A549 treated with CpdA at 1 μM for 4 hours (cell line): ENCODE measurements around the gene EIF3I. TPM values are rescaled to one million over a fixed set of nuclear protein-coding genes. Genes with fewer than 3 reads are reported as not detected.

Source experiments
- total RNA-seq: library from RNA; stranded (reverse); fragments of 200-300 nt; extraction: Qiagen RNA extraction; gene quantifications from 5 replicates; pipeline ENCODE4 v1.2.3, GENCODE V29; 2022; ENCODE audit warnings: low read depth

The EIF3I gene
- 268 to 302 TPM (median 287 TPM) in 5 replicates for total RNA-seq

GRCh38 chr1:32221980-32222755 lies at the start of gene EIF3I, which contains the start of gene TMEM234:
EIF3I (plus strand) TSS chr1:32222407; CDS start chr1:32222442, 35 bp downstream.
TMEM234 (minus strand) TSS chr1:32222353; CDS start chr1:32222322, 31 bp downstream.

GRCh38 chr1:32179443-32180185 lies 42.6 kb upstream of the EIF3I start, which contains the start of gene TXLNA:
TXLNA (plus strand) TSS chr1:32179675; CDS start chr1:32180346, 671 bp downstream.

GRCh38 chr1:32200226-32201010 lies 21.8 kb upstream of the EIF3I start, which contains the start of gene CCDC28B:
CCDC28B (plus strand) TSS chr1:32200595; CDS start chr1:32201936, 1,341 bp downstream.

GRCh38 chr1:32205401-32206370 lies 16.5 kb upstream of the EIF3I start, which contains the start of gene IQCC:
IQCC (plus strand) TSS chr1:32205671; CDS start chr1:32205682, 11 bp downstream.

GRCh38 chr1:32208891-32209328 lies 13.3 kb upstream of the EIF3I start, which contains the start of gene DCDC2B:
DCDC2B (plus strand) TSS chr1:32209089; CDS start chr1:32209094, 5 bp downstream.

GRCh38 chr1:32246888-32247273 lies 24.7 kb downstream of the EIF3I start, which contains the start of gene FAM167B:
FAM167B (plus strand) TSS chr1:32247222; CDS start chr1:32247422, 200 bp downstream.

GRCh38 chr1:32250893-32251716 lies 28.9 kb downstream of the EIF3I start, which contains the start of gene LCK:
LCK (plus strand) TSS chr1:32251265; CDS start chr1:32274330, 23,065 bp downstream.

Other genes with a start within 250 kb of the EIF3I start
- gene KHDRBS1, start 208.5 kb upstream of the EIF3I start, total RNA-seq, result 120 to 145 TPM (median 131 TPM) in 5 replicates
- 9.1 to 13.8 TPM (median 13.5 TPM) in 5 replicates for gene TMEM39B, start 149.5 kb upstream of the EIF3I start, total RNA-seq
- 14.9 to 19.7 TPM (median 16.5 TPM) in 5 replicates for gene KPNA6, start 114.4 kb upstream of the EIF3I start, total RNA-seq
- 27.5 to 33.0 TPM (median 29.5 TPM) in 5 replicates for gene TXLNA, start 42.7 kb upstream of the EIF3I start, total RNA-seq
- gene CCDC28B, start 21.8 kb upstream of the EIF3I start, total RNA-seq, result 1.9 to 2.6 TPM (median 2.2 TPM) in 5 replicates
- 1.6 to 2.6 TPM (median 2.3 TPM) in 5 replicates for gene IQCC, start 16.7 kb upstream of the EIF3I start, total RNA-seq
- not detected in 5 replicates for gene DCDC2B, start 13.3 kb upstream of the EIF3I start, total RNA-seq
- gene TMEM234, start 54 bp upstream of the EIF3I start, total RNA-seq, result 8.8 to 10.4 TPM (median 9.5 TPM) in 5 replicates
- gene FAM167B, start 24.8 kb downstream of the EIF3I start, total RNA-seq, result 0.55 to 1.0 TPM (median 0.80 TPM) in 5 replicates
- gene LCK, start 28.9 kb downstream of the EIF3I start, total RNA-seq, result 0.03 TPM in 1 of 5 replicates, not detected in the others
- 57.7 to 61.8 TPM (median 59.8 TPM) in 5 replicates for gene HDAC1, start 69.7 kb downstream of the EIF3I start, total RNA-seq
- gene MARCKSL1, start 113.8 kb downstream of the EIF3I start, total RNA-seq, result 62.0 to 76.8 TPM (median 74.0 TPM) in 5 replicates
- gene FAM229A, start 140.1 kb downstream of the EIF3I start, total RNA-seq, result 2.9 to 5.4 TPM (median 3.8 TPM) in 5 replicates
- 0.07 TPM in 1 of 5 replicates, not detected in the others for gene TSSK3, start 140.1 kb downstream of the EIF3I start, total RNA-seq
- 19.5 to 22.6 TPM (median 22.2 TPM) in 5 replicates for gene BSDC1, start 172.0 kb downstream of the EIF3I start, total RNA-seq
- gene ZBTB8B, start 242.7 kb downstream of the EIF3I start, total RNA-seq, result under 0.01 to 0.01 TPM (median 0.01 TPM) in 4 of 5 replicates, not detected in the other